H1 (cell line): ENCODE results near the gene MST1R.

Source experiments
- CEBPB ChIP-seq: IDR thresholded peaks from 2 replicates; pipeline ENCODE4 v1.6.1; 2012; ENCODE audit warnings: low read depth, low read length
- EGR1 ChIP-seq: IDR thresholded peaks from 2 replicates; pipeline ENCODE4 v1.6.1; 2011; ENCODE audit warnings: low read depth, low read length, borderline replicate concordance
- EP300 ChIP-seq, 2 experiments: IDR thresholded peaks; 1 replicate in 1 of 2; 2 replicates in 1 of 2; pipeline ENCODE4 v1.6.1; 2011 to 2012; ENCODE audit warnings: low read depth in 2 of 2, low read length in 2 of 2, mild to moderate bottlenecking in 2 of 2, borderline replicate concordance in 1 of 2, inconsistent platforms in 1 of 2, moderate library complexity in 1 of 2
- EZH2 ChIP-seq: fragments of 200-600 bp; sonication (generic); IDR thresholded peaks from 2 replicates; pipeline ENCODE4 v1.7.1; 2012; ENCODE audit warnings: low read depth, mild to moderate bottlenecking, moderate library complexity, low read length, inconsistent platforms; ENCODE audit not compliant: severe bottlenecking
- GTF2F1 ChIP-seq: IDR thresholded peaks from 2 replicates; pipeline ENCODE4 v1.6.1; 2012; ENCODE audit warnings: low read depth, low read length, improper control_type of control experiment, borderline replicate concordance
- KDM1A ChIP-seq: fragments of 200-600, 300-600 bp; sonication (generic); IDR thresholded peaks from 2 replicates; pipeline ENCODE4 v1.7.1; 2016; ENCODE audit warnings: mild to moderate bottlenecking, low read length, borderline replicate concordance
- NANOG ChIP-seq: IDR thresholded peaks from 2 replicates; pipeline ENCODE4 v1.6.1; 2011; ENCODE audit warnings: low read length, low read depth, mild to moderate bottlenecking, inconsistent platforms; ENCODE audit not compliant: insufficient read depth, poor library complexity, severe bottlenecking
- ZNF274 ChIP-seq: IDR thresholded peaks from 2 replicates; pipeline ENCODE4 v1.7.0; 2012; ENCODE audit warnings: low read length, borderline replicate concordance; ENCODE audit errors: extremely low read depth
- TF ChIP-seq, protein P1 (sequence below), 3 experiments: IDR thresholded peaks; 1 replicate in 2 of 3; 2 replicates in 1 of 3; pipeline versions ENCODE4 v1.5.1 to v1.6.1; 2011; ENCODE audit warnings: low read length in 3 of 3, mild to moderate bottlenecking in 3 of 3, inconsistent platforms in 2 of 3, low read depth in 1 of 3, moderate library complexity in 1 of 3; ENCODE audit not compliant: insufficient read depth in 1 of 3; ENCODE audit errors: control extremely low read depth in 1 of 3

DNA sequence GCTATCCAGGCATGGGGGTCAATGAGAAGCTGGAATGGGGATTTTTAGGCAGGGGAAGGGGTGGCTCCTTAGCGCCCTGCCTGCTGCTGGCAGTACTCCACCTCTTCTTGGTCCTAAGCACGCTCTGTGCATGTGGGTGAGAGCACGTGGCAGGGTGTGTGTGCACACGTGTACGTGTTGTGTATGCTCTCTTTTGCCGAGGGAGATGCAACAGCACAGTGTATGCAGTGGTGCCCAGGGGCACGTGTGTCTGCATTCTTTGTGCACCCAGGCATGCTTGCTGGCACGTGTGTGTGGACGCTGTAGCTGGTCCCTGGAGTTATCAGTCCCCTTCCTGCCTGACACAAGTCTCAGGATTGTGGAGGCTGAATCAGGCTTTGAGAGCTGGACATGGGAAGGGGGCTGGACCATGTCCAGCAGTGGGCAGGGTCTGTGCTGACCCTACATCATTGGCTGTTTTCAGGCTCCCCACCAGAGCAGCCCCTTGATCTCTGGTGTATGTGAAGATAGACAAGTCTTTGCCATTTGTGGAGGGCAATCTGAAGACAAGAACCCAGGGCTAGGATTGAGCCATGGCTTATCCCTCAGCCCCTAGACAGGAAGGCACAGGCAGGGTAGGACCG lies 32.0 kb downstream of the MST1R start:
- no peak for TF ChIP-seq NANOG
- TF ChIP-seq KDM1A = no peak
- TF ChIP-seq EZH2 = no peak
- TF ChIP-seq, protein P1, sequence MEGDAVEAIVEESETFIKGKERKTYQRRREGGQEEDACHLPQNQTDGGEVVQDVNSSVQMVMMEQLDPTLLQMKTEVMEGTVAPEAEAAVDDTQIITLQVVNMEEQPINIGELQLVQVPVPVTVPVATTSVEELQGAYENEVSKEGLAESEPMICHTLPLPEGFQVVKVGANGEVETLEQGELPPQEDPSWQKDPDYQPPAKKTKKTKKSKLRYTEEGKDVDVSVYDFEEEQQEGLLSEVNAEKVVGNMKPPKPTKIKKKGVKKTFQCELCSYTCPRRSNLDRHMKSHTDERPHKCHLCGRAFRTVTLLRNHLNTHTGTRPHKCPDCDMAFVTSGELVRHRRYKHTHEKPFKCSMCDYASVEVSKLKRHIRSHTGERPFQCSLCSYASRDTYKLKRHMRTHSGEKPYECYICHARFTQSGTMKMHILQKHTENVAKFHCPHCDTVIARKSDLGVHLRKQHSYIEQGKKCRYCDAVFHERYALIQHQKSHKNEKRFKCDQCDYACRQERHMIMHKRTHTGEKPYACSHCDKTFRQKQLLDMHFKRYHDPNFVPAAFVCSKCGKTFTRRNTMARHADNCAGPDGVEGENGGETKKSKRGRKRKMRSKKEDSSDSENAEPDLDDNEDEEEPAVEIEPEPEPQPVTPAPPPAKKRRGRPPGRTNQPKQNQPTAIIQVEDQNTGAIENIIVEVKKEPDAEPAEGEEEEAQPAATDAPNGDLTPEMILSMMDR (IDR thresholded peaks at IDR 0.05; ENCODE audit: control extremely low read depth in 1 of 3, insufficient read depth in 1 of 3, low read depth in 1 of 3, low read length in 3 of 3) = peak in 1 of 3 experiments; percentile 3; a peak in 1 of 4 replicates
- no peak for TF ChIP-seq EGR1
- TF ChIP-seq ZNF274 = no peak
- TF ChIP-seq GTF2F1 = no peak
- TF ChIP-seq EP300 (IDR thresholded peaks at IDR 0.05; ENCODE audit: borderline replicate concordance in 1 of 2, low read depth in 2 of 2, low read length in 2 of 2) = no peak
- no peak for TF ChIP-seq CEBPB
